Measurements from ENCODE around the gene PKN2. TPM values are rescaled to one million over a fixed set of nuclear protein-coding genes. Genes with fewer than 3 reads are reported as not detected.

Gene PKN2
- total RNA-seq, result 30.7 and 32.9 TPM in 2 replicates

DNA sequence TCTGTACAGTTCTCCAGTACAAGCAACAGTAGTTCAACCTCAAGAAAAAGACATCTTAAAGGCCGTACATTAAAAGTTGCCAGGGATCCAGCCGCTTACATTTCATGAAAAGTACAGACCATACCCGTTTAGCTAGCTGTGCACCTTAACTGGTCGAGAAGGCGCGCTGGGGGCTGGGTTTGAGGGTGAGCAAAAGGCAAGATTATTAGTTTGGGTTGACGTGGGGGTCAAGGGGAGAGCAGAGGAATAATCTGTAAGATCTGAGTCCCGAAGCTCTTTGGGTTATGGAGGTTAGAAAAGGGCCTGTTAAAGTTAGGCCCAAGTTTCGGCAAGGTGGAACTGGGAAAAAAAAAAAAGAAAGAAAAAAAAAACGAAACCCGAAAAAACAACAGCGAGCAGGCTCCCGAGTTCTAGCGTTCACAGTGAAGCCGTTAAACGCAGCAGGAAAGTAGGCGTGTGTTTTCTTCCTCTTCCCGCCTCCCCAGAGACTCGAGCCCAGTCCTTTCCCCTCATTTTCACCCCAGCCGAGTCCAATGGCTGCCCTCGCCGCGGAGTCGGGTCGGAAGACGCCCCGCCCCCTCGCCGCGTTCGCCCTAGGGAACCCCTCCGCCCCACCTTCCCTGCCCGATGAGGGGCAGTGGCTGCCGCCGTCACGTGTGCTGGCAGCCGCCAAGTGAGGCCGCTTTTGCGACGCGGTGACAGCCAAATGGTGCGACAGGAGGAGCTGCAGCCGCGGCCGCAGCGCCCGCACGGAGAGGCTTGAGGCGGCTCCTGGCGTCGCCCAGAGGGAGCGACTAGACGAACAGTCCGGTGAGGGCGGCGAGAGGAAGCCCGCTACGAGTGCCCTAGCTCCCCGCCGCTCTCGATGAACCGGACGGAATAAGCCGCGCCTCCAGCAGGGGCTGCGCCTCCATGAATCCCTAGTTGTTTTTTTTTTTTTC, at the start of gene PKN2:
TSS of gene PKN2 (plus strand) at position 733 of the 941 bp plus-strand sequence. CDS start 308 bp downstream, outside the sequence.
- DNase-seq (ENCODE audit: low read depth), result peak; percentile 83
- TF ChIP-seq, protein P1, sequence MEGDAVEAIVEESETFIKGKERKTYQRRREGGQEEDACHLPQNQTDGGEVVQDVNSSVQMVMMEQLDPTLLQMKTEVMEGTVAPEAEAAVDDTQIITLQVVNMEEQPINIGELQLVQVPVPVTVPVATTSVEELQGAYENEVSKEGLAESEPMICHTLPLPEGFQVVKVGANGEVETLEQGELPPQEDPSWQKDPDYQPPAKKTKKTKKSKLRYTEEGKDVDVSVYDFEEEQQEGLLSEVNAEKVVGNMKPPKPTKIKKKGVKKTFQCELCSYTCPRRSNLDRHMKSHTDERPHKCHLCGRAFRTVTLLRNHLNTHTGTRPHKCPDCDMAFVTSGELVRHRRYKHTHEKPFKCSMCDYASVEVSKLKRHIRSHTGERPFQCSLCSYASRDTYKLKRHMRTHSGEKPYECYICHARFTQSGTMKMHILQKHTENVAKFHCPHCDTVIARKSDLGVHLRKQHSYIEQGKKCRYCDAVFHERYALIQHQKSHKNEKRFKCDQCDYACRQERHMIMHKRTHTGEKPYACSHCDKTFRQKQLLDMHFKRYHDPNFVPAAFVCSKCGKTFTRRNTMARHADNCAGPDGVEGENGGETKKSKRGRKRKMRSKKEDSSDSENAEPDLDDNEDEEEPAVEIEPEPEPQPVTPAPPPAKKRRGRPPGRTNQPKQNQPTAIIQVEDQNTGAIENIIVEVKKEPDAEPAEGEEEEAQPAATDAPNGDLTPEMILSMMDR (IDR thresholded peaks at IDR 0.05; ENCODE audit: insufficient read depth, low read length, poor library complexity, severe bottlenecking), result peak; percentile 21
- Histone ChIP-seq H3K36me3 (ENCODE audit: control insufficient read depth, insufficient read depth, low read length) (no peaks in the 10 kb centered on the region), H3K4me3 (ENCODE audit: low read depth, low read length) (peak within 1 kb of the TSS; percentile 94), H3K27me3 (ENCODE audit: control insufficient read depth, insufficient read depth, low read length) (no peaks in the 10 kb centered on the region)

DNA sequence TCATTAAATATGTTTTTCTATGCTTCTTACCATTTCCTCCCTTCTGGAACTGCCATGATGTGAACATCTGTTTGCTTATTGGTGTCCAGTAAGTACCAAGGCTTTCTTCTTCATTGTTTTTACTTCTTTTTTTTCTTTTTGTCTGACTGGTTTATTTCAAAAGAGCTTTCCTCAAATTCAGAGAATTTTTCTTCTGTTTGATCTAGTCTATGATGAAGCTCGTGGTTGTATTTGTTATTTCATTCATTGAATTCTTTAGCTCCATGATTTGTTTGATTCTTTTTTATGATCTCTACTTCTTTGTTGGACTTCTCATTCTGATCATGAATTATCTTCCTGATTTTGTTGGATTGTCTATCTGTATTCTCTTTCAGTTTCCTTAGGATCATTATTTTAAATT, 49.5 kb upstream of the PKN2 start:
- DNase-seq (ENCODE audit: low read depth), result no peak
- H3K27me3 ChIP-seq (ENCODE audit: control insufficient read depth, insufficient read depth, low read length), result no peaks in the 10 kb centered on the region
- no peak overlapping the region for H3K4me3 ChIP-seq (ENCODE audit: low read depth, low read length)
- H3K36me3 ChIP-seq (ENCODE audit: control insufficient read depth, insufficient read depth, low read length), result no peaks in the 10 kb centered on the region
- TF ChIP-seq, protein P1 (IDR thresholded peaks at IDR 0.05; ENCODE audit: insufficient read depth, low read length, poor library complexity, severe bottlenecking), result no peak

DNA sequence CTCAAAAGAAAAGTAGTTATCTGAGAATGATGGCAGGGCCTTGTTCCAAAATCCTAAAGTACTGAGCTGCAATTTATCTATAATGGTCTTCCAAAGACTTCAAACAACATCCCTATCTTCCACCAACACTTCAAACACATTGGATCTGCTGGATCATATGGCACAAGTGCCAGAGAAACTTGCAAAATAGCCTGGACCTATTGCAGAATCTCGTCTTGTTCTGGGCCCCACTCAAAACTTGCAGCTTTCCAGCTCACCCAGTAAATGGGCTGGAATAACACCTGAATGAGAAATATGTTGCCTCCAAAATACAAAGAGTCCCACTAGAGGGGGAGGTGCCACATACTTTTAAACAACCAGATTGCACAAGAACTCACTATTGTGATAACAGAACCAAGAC, 44.0 kb upstream of the PKN2 start:
- no peak overlapping the region for H3K4me3 ChIP-seq (ENCODE audit: low read depth, low read length)
- DNase-seq (ENCODE audit: low read depth), result no peak
- H3K36me3 ChIP-seq (ENCODE audit: control insufficient read depth, insufficient read depth, low read length), result no peaks in the 10 kb centered on the region
- no peaks in the 10 kb centered on the region for H3K27me3 ChIP-seq (ENCODE audit: control insufficient read depth, insufficient read depth, low read length)
- TF ChIP-seq, protein P1 (IDR thresholded peaks at IDR 0.05; ENCODE audit: insufficient read depth, low read length, poor library complexity, severe bottlenecking), result no peak

GRCh38 chr1:88645886-88646285, 38.2 kb upstream of the PKN2 start:
- no peaks in the 10 kb centered on the region for H3K27me3 ChIP-seq (ENCODE audit: control insufficient read depth, insufficient read depth, low read length)
- TF ChIP-seq, protein P1 (IDR thresholded peaks at IDR 0.05; ENCODE audit: insufficient read depth, low read length, poor library complexity, severe bottlenecking), result no peak
- H3K36me3 ChIP-seq (ENCODE audit: control insufficient read depth, insufficient read depth, low read length), result no peaks in the 10 kb centered on the region
- no peak for DNase-seq (ENCODE audit: low read depth)
- H3K4me3 ChIP-seq (ENCODE audit: low read depth, low read length), result no peak overlapping the region

DNA sequence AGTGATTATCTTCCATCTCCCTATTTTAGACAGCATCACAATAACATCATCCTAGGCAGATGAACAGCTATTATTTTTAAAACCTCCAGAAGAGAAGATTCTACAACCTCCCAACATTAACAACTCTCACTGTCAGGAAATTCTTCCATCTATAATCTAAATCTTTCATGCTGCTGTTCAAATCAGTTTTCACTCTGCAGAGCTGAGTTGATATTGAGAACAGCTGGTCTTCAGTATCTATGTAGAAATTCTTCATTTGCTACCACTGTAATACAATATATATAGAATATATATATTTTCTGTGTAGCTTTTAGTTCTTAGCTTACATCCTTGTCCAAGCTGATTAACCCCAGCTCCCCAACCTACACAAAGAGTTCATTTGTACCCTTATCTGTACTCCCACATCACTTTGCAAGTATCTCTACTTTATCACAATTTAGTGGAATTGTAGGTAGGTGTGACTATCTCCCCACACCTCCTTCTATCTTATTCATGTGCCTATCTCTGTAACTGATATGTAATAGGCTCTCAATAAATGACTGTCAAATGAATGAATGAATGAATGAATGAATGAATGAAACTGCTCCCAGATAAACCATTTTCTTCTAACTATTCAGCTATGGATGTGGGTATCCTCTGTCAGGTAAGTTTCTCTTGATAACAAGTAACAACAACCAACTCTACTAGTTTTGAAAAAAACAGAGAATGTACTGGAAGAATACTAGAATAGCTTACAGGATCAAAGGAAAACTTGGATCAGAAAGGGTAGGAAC, 37.4 kb upstream of the PKN2 start:
- Histone ChIP-seq H3K27me3 (ENCODE audit: control insufficient read depth, insufficient read depth, low read length) (no peaks in the 10 kb centered on the region), H3K36me3 (ENCODE audit: control insufficient read depth, insufficient read depth, low read length) (no peaks in the 10 kb centered on the region), H3K4me3 (ENCODE audit: low read depth, low read length) (no peak overlapping the region)
- DNase-seq (ENCODE audit: low read depth), result no peak
- TF ChIP-seq, protein P1 (IDR thresholded peaks at IDR 0.05; ENCODE audit: insufficient read depth, low read length, poor library complexity, severe bottlenecking), result no peak

Data from kidney epithelial cell (primary cell).